SK-N-SH (cell line): ENCODE measurements around the gene DIAPH2. TPM values are rescaled to one million over a fixed set of nuclear protein-coding genes. Genes with fewer than 3 reads are reported as not detected.
A peak's percentile ranks its signal among the peaks of the same experiment; 100 is the strongest.

Experiments
- CTCF ChIA-PET: fragments of 300-600, 350-600 bp; formaldehyde crosslinking; extraction: SDS; loops from one replicate; lab custom pipeline; 2021; lab: Yijun Ruan, JAX
- POLR2A ChIA-PET: fragments of 350-600 bp; sonication (Branson Sonifier 250); formaldehyde crosslinking; extraction: SDS; loops from one replicate; lab custom pipeline; 2020; ENCODE audit warnings: antibody characterized with exemption, inconsistent platforms; lab: Yijun Ruan, JAX
- DNase-seq: peaks from one replicate; pipeline ENCODE4 v3.0.0; 2012
- H2AFZ ChIP-seq: fragments of 200-600 bp; sonication (generic); 2 replicates; pipeline ENCODE4 v1.8.1; 2016; ENCODE audit warnings: antibody characterized with exemption, mild to moderate bottlenecking, low read depth
- H3F3A ChIP-seq: fragments of 200-600 bp; sonication (generic); replicated peaks from 2 replicates; pipeline ENCODE3; 2016; ENCODE audit warnings: antibody characterized with exemption, mild to moderate bottlenecking; ENCODE audit not compliant: insufficient read depth
- H3K27ac ChIP-seq, 2 experiments: fragments of 200-500 bp in 1 of 2; fragments of 200-600 bp in 1 of 2; sonication (Bioruptor generic) in 1 of 2; sonication (generic), shearing (Covaris generic) in 1 of 2; 2 replicates each; pipeline versions ENCODE4 v1.5.1 to v1.6.1; 2014 to 2016; ENCODE audit warnings: low read depth in 2 of 2, inconsistent platforms in 1 of 2, low read length in 1 of 2, mild to moderate bottlenecking in 1 of 2, mixed read lengths in 1 of 2
- H3K27me3 ChIP-seq: fragments of 200-600 bp; sonication (generic), shearing (Covaris generic); 2 replicates; pipeline ENCODE4 v1.6.1; 2016; ENCODE audit warnings: mixed run types; ENCODE audit not compliant: insufficient read depth
- H3K36me3 ChIP-seq, 2 experiments: fragments of 200-500 bp in 1 of 2; fragments of 200-600 bp in 1 of 2; sonication (Bioruptor generic) in 1 of 2; sonication (generic) in 1 of 2; replicated peaks in 1 of 2; 2 replicates each; pipeline versions ENCODE3 to v1.5.1; 2014 to 2016; ENCODE audit warnings: low read length in 1 of 2, mild to moderate bottlenecking in 1 of 2; ENCODE audit not compliant: insufficient read depth in 2 of 2, control insufficient read depth in 1 of 2
- H3K4me1 ChIP-seq, 2 experiments: fragments of 200-500 bp in 1 of 2; fragments of 200-600 bp in 1 of 2; sonication (Bioruptor generic) in 1 of 2; sonication (generic), shearing (Covaris generic) in 1 of 2; 2 replicates each; pipeline versions ENCODE4 v1.5.1 to v1.6.1; 2014 to 2016; ENCODE audit warnings: low read depth in 1 of 2, low read length in 1 of 2, mixed run types in 1 of 2; ENCODE audit not compliant: insufficient read depth in 2 of 2, control insufficient read depth in 1 of 2
- H3K4me2 ChIP-seq: fragments of 200-600 bp; sonication (generic), shearing (Covaris generic); 2 replicates; pipeline ENCODE4 v1.6.1; 2017; ENCODE audit warnings: mixed run types
- H3K4me3 ChIP-seq, 2 experiments: fragments of 200-500 bp in 1 of 2; fragments of 200-600 bp in 1 of 2; sonication (Bioruptor generic) in 1 of 2; sonication (generic), shearing (Covaris generic) in 1 of 2; 2 replicates each; pipeline versions ENCODE4 v1.5.1 to v1.8.1; 2014 to 2016; ENCODE audit warnings: low read depth in 2 of 2, inconsistent platforms in 1 of 2, low read length in 1 of 2, mild to moderate bottlenecking in 1 of 2, mixed read lengths in 1 of 2, moderate library complexity in 1 of 2
- H3K79me2 ChIP-seq: fragments of 200-600 bp; sonication (generic); 2 replicates; pipeline ENCODE4 v1.8.1; 2017; ENCODE audit warnings: mild to moderate bottlenecking; ENCODE audit not compliant: insufficient read depth
- H3K9ac ChIP-seq: fragments of 200-600 bp; sonication (generic); 2 replicates; pipeline ENCODE4 v1.6.1; 2017; ENCODE audit warnings: mixed run types
- H3K9me2 ChIP-seq: fragments of 200-600 bp; sonication (generic); 2 replicates; pipeline ENCODE4 v1.6.1; 2017; ENCODE audit warnings: mixed run types
- H3K9me3 ChIP-seq: fragments of 200-600 bp; sonication (generic); 2 replicates; pipeline ENCODE4 v1.6.1; 2017; ENCODE audit warnings: mixed run types, mild to moderate bottlenecking, moderate library complexity
- H4K20me1 ChIP-seq: fragments of 200-600 bp; sonication (generic); 2 replicates; pipeline ENCODE4 v1.6.1; 2017; ENCODE audit warnings: mild to moderate bottlenecking, mixed run types; ENCODE audit not compliant: insufficient read depth
- EP300 ChIP-seq, 2 experiments: IDR thresholded peaks; 2 replicates each; pipeline versions ENCODE4 v1.4.0 to v1.6.1; 2012; ENCODE audit warnings: borderline replicate concordance in 1 of 2, low read depth in 1 of 2, low read length in 1 of 2
- FOXJ3 ChIP-seq: sonication (generic); formaldehyde crosslinking; IDR thresholded peaks from 2 replicates; pipeline ENCODE4 v1.5.1; 2020; ENCODE audit warnings: mild to moderate bottlenecking, missing genetic modification reagents
- FOXM1 ChIP-seq: IDR thresholded peaks from 2 replicates; pipeline ENCODE4 v1.4.0; 2012; ENCODE audit warnings: low read depth, mild to moderate bottlenecking
- IRF3 ChIP-seq: fragments of 150-350 bp; IDR thresholded peaks from 2 replicates; pipeline ENCODE4 v1.6.1; 2016; ENCODE audit warnings: mild to moderate bottlenecking, low read depth, low read length
- JUND ChIP-seq: IDR thresholded peaks from 2 replicates; pipeline ENCODE4 v1.4.0; 2012
- MAX ChIP-seq: IDR thresholded peaks from 2 replicates; pipeline ENCODE4 v1.4.0; 2012; ENCODE audit warnings: low read depth
- MEF2A ChIP-seq: IDR thresholded peaks from 2 replicates; pipeline ENCODE4 v1.4.0; 2012; ENCODE audit warnings: low read depth, borderline replicate concordance
- NFIC ChIP-seq: IDR thresholded peaks from 2 replicates; pipeline ENCODE4 v1.4.0; 2012; ENCODE audit warnings: borderline replicate concordance
- SMC3 ChIP-seq: IDR thresholded peaks from 2 replicates; pipeline ENCODE4 v1.6.1; 2012; ENCODE audit warnings: low read depth, low read length, improper control_type of control experiment
- TCF12 ChIP-seq: IDR thresholded peaks from 2 replicates; pipeline ENCODE4 v1.4.0; 2012
- USF1 ChIP-seq: IDR thresholded peaks from 2 replicates; pipeline ENCODE4 v1.4.0; 2012; ENCODE audit warnings: low read depth, borderline replicate concordance
- WGBS: methylation state at CpG from one replicate; pipeline ENCODE4 v1.1.6; 2017; ENCODE audit warnings: low lambda C conversion rate; 5-methylcytosine and 5-hydroxymethylcytosine counted together
- polyA plus RNA-seq, 3 experiments: library from polyadenylated mRNA; depleted of rRNA; stranded (reverse); fragments of >200 nt; gene quantifications; 2 replicates each; pipeline ENCODE4 v1.2.3, GENCODE V29; 2012
- TF ChIP-seq, protein P1 (sequence below): fragments of 150-350 bp; IDR thresholded peaks from 2 replicates; pipeline ENCODE4 v1.6.1; 2017; ENCODE audit warnings: antibody characterized with exemption, low read length, low read depth, borderline replicate concordance

DIAPH2 gene
- polyA plus RNA-seq, 1 of the 3 experiments (the other 2 are of a cell fraction): 1.1 TPM

DNA sequence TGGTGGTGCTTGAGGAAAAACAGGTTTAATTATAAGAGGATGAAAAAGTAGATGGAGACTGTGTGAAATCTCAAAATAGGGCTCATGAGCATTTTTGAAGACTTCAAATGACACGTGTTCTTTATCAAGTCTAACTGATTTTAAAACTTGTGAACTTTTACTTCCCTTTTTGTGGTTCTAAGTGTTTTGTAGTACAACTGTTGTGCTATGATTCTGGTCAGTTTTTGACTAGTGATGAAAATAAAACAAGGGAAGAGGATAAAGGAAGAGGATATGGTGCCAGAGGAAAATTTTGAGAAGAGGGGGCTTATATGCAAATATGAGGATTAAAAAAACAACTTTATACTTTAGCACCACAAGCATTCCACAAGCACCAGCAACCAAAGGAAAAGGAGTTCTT, 843.1 kb downstream of the DIAPH2 start:
- 44% methylated on average over 1 of the region's 1 CpG for WGBS

DNA sequence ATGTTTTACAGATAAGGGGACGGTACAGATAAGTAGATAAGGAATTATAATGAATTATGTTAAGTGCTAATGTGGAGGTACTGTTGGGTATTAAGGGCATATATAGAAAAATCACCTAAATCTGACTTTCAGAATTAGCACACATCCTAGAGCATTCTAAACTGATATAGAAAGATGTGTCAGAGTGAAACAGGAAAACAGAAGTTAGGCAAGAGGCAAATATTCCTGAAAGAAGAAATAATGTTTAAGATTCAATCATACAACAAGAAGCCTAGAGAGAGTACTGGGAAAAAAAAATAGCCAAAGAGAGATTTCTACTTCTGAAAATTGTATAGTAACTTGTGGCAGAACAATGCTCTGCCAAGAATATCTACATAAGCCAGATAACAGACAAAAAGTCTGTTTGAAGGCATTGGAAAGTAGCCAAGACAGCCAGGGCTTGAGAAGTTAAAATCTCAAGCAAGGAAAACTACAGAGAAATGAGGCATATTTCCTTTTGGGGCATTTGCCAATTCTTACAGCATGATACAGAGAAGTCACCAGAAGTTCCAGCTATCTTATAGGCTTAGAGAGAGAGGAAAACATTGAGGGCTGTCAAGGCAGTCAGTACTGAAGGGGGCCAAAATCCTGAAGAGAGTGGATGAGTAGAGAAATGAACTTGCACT, 845.0 kb downstream of the DIAPH2 start:
- no peaks in the 10 kb centered on the region for H3F3A ChIP-seq
- no peak overlapping the region for H3K9ac ChIP-seq
- CTCF ChIA-PET: no interaction called here
- H3K36me3 ChIP-seq: no peaks in the 10 kb centered on the region
- no peak overlapping the region for H2AFZ ChIP-seq
- no peak overlapping the region for H3K27ac ChIP-seq
- H3K9me3 ChIP-seq: no peaks in the 10 kb centered on the region
- no peak for DNase-seq
- POLR2A ChIA-PET: no interaction called here
- no peaks in the 10 kb centered on the region for H3K79me2 ChIP-seq
- no peaks in the 10 kb centered on the region for H3K27me3 ChIP-seq
- H3K4me1 ChIP-seq: no peaks in the 10 kb centered on the region; a peak in 1 of 4 replicates
- WGBS: 12% methylated on average over 1 of the region's 1 CpG
- no peaks in the 10 kb centered on the region for H4K20me1 ChIP-seq
- H3K9me2 ChIP-seq: no peaks in the 10 kb centered on the region
- TF ChIP-seq NFIC (peak; percentile 31; the same call in 1 of the 2 replicates), TCF12 (0 out of 2 replicates have a peak, but pooled peaks have one; percentile 7), EP300 (IDR thresholded peaks at IDR 0.05; ENCODE audit: borderline replicate concordance in 1 of 2, low read depth in 1 of 2, low read length in 1 of 2) (no peak)
- H3K4me3 ChIP-seq: no peak overlapping the region
- no peak overlapping the region for H3K4me2 ChIP-seq

More for the DNA sequence above, 843.1 kb downstream of the DIAPH2 start:
- CTCF ChIA-PET: no interaction called here
- Histone ChIP-seq H3K4me2 (no peak overlapping the region), H3K27me3 (no peaks in the 10 kb centered on the region), H3K4me3 (no peak overlapping the region), H4K20me1 (no peaks in the 10 kb centered on the region)
- DNase-seq: no peak
- TF ChIP-seq MAX: no peak
- TF ChIP-seq, all 33 proteins: peak for 0
- Histone ChIP-seq H3K79me2 (no peaks in the 10 kb centered on the region), H3K27ac (no peak overlapping the region), H3K9me2 (no peaks in the 10 kb centered on the region), H3K4me1 (no peaks in the 10 kb centered on the region; a peak in 1 of 4 replicates), H3K9ac (no peak overlapping the region), H3F3A (no peaks in the 10 kb centered on the region), H3K9me3 (no peaks in the 10 kb centered on the region), H3K36me3 (no peaks in the 10 kb centered on the region), H2AFZ (no peak overlapping the region)
- POLR2A ChIA-PET: no interaction called here

DNA sequence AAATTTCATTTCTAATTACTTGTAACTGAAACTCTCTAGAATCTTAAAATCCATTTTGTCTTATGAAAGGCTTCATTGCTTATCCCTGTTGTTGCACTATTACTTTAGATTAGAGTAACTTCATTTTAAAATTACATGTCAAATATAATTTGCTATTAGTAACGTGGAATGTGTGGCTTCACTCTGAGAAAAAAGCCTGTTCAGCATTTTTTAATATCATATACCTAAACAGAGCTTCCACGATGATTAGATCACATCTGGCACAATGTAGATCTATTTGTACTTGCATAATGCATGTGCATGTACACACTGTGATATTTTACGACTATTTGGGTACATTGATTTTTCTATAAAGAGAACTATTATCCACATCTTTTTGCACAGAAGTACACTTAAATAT, 847.2 kb downstream of the DIAPH2 start:
- no peak overlapping the region for H2AFZ ChIP-seq
- no peak overlapping the region for H3K4me2 ChIP-seq
- no peak for DNase-seq
- no peaks in the 10 kb centered on the region for H4K20me1 ChIP-seq
- no peak overlapping the region for H3K4me3 ChIP-seq
- CTCF ChIA-PET: no interaction called here
- POLR2A ChIA-PET: no interaction called here
- no peaks in the 10 kb centered on the region for H3K9me2 ChIP-seq
- H3K36me3 ChIP-seq: no peaks in the 10 kb centered on the region
- no peaks in the 10 kb centered on the region for H3K27me3 ChIP-seq
- 44% methylated on average over 3 of the region's 3 CpGs for WGBS
- H3K27ac ChIP-seq: no peak overlapping the region
- H3K4me1 ChIP-seq: no peaks in the 10 kb centered on the region
- H3K9me3 ChIP-seq: no peaks in the 10 kb centered on the region
- no peaks in the 10 kb centered on the region for H3F3A ChIP-seq
- no peak overlapping the region for H3K9ac ChIP-seq
- TF ChIP-seq FOXJ3: no peak
- TF ChIP-seq USF1: no peak
- TF ChIP-seq, protein P1, sequence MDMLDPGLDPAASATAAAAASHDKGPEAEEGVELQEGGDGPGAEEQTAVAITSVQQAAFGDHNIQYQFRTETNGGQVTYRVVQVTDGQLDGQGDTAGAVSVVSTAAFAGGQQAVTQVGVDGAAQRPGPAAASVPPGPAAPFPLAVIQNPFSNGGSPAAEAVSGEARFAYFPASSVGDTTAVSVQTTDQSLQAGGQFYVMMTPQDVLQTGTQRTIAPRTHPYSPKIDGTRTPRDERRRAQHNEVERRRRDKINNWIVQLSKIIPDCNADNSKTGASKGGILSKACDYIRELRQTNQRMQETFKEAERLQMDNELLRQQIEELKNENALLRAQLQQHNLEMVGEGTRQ: no peak
- TF ChIP-seq SMC3: no peak
- no peak for TF ChIP-seq JUND
- TF ChIP-seq MEF2A: no peak
- no peak for TF ChIP-seq FOXM1
- TF ChIP-seq IRF3: no peak
- no peaks in the 10 kb centered on the region for H3K79me2 ChIP-seq
